SKM-1 treated with dmso at 0.1 percent for 144 hours (cell line): Measurements from ENCODE around the gene ZFP36.
"Not testable (repeated sequence)": the region's sequence is repeated elsewhere in the genome, so short reads cannot be mapped to it uniquely, and the experiment has no call there.

ENCODE experiments used
- DNase-seq: peaks from one replicate; lab custom pipeline; 2025; ENCODE audit not compliant: unreplicated experiment; lab: John Stamatoyannopoulos, UW

ZFP36 gene

GRCh38 chr19:39444598-39445195 is 38.0 kb downstream of the ZFP36 start:
- no peak for DNase-seq

- peak; percentile 94 for DNase-seq
These were observed 38.8 kb downstream of the ZFP36 start, which contains the start of gene SUPT5H for GRCh38 chr19:39445196-39446111. TSS of gene SUPT5H (plus strand) at chr19:39445582. CDS start at chr19:39445891, 309 bp downstream.

GRCh38 chr19:39446365-39447084 is 39.9 kb downstream of the ZFP36 start:
- DNase-seq: no peak

- no peak for DNase-seq
These were observed 41.6 kb downstream of the ZFP36 start for GRCh38 chr19:39448271-39448670.

- DNase-seq: no peak
These were observed 42.6 kb downstream of the ZFP36 start for GRCh38 chr19:39449116-39449797.

GRCh38 chr19:39451257-39451656 is 44.6 kb downstream of the ZFP36 start:
- not testable (repeated sequence) for DNase-seq
